Loucy (cell line): Measurements from ENCODE around the gene TMEM60.
"Not testable (repeated sequence)": the region's sequence is repeated elsewhere in the genome, so short reads cannot be mapped to it uniquely, and the experiment has no call there.

Experiments used
- H2AFZ ChIP-seq: fragments of 200-600 bp; sonication (generic); 2 replicates; pipeline ENCODE4 v1.6.0; 2016; ENCODE audit warnings: antibody characterized with exemption, mild to moderate bottlenecking, low read length, moderate library complexity
- H3F3A ChIP-seq: fragments of 200-600 bp; 2 replicates; pipeline ENCODE4 v1.6.0; 2016; ENCODE audit warnings: antibody characterized with exemption, low read depth, mild to moderate bottlenecking
- H3K27me3 ChIP-seq: fragments of 200-600 bp; sonication (generic); 2 replicates; pipeline ENCODE4 v1.6.1; 2014; ENCODE audit warnings: low read length, mild to moderate bottlenecking; ENCODE audit not compliant: insufficient read depth, poor library complexity, severe bottlenecking
- H3K36me3 ChIP-seq: fragments of 200-600 bp; sonication (generic); 2 replicates; pipeline ENCODE4 v1.6.1; 2016; ENCODE audit warnings: low read length; ENCODE audit not compliant: insufficient read depth
- H3K4me1 ChIP-seq: fragments of 200-600 bp; sonication (generic); 2 replicates; pipeline ENCODE4 v1.5.1; 2014; ENCODE audit warnings: low read length, mild to moderate bottlenecking; ENCODE audit not compliant: insufficient read depth, poor library complexity, severe bottlenecking
- H3K4me2 ChIP-seq: fragments of 200-600 bp; sonication (generic); 2 replicates; pipeline ENCODE4 v1.6.0; 2014; ENCODE audit warnings: antibody characterized with exemption, low read length, low read depth, mild to moderate bottlenecking; ENCODE audit not compliant: poor library complexity, severe bottlenecking
- H3K4me3 ChIP-seq: fragments of 200-600 bp; sonication (generic); 2 replicates; pipeline ENCODE4 v1.5.1; 2014; ENCODE audit warnings: low read length, mild to moderate bottlenecking, mixed read lengths; ENCODE audit not compliant: poor library complexity, severe bottlenecking
- H3K79me2 ChIP-seq: fragments of 200-600 bp; sonication (generic); 2 replicates; pipeline ENCODE4 v1.6.1; 2014; ENCODE audit warnings: low read length; ENCODE audit not compliant: insufficient read depth
- H3K9ac ChIP-seq: fragments of 200-600 bp; sonication (generic); 2 replicates; pipeline ENCODE4 v1.6.0; 2014; ENCODE audit warnings: mild to moderate bottlenecking, low read depth, low read length, moderate library complexity; ENCODE audit not compliant: poor library complexity, severe bottlenecking
- H3K9me2 ChIP-seq: fragments of 200-600 bp; sonication (generic); replicated peaks from 2 replicates; pipeline ENCODE4 v1.6.1; 2016; ENCODE audit warnings: low read depth, low read length, mixed read lengths
- H3K9me3 ChIP-seq: fragments of 200-600 bp; sonication (generic); 2 replicates; pipeline ENCODE4 v1.6.1; 2014; ENCODE audit warnings: mild to moderate bottlenecking, antibody characterized with exemption, low read length, low read depth; ENCODE audit not compliant: insufficient read depth
- H4K20me1 ChIP-seq: fragments of 200-600 bp; sonication (generic); 2 replicates; pipeline ENCODE4 v1.6.0; 2014; ENCODE audit warnings: antibody characterized with exemption, low read length, mild to moderate bottlenecking; ENCODE audit not compliant: insufficient read depth, poor library complexity, severe bottlenecking
- EZH2phosphoT487 ChIP-seq: fragments of 200-600 bp; IDR thresholded peaks from 2 replicates; pipeline ENCODE4 v1.6.1; 2018; ENCODE audit warnings: antibody characterized with exemption, mild to moderate bottlenecking, moderate library complexity, borderline replicate concordance
- TF ChIP-seq, protein P1 (sequence below): fragments of 200-600 bp; sonication (generic); conservative IDR thresholded peaks from 2 replicates; pipeline ENCODE4 v1.5.1; 2014; ENCODE audit warnings: mild to moderate bottlenecking, antibody characterized with exemption, low read length

TMEM60 gene

GRCh38 chr7:77837275-77837674, 39.0 kb upstream of the TMEM60 start:
- Histone ChIP-seq H3K79me2 (peaks cover 22% of the 10 kb centered on the region), H3K4me1 (peaks cover 10% of the 10 kb centered on the region), H3K36me3 (no peaks in the 10 kb centered on the region), H3K27me3 (no peaks in the 10 kb centered on the region), H2AFZ (no peak overlapping the region), H3K4me2 (no peak overlapping the region), H3K9me3 (no peaks in the 10 kb centered on the region), H3K4me3 (no peak overlapping the region), H3K9ac (no peak overlapping the region), H3K9me2 (no peaks in the 10 kb centered on the region), H3F3A (no peaks in the 10 kb centered on the region), H4K20me1 (no peaks in the 10 kb centered on the region)
- no peak for TF ChIP-seq EZH2phosphoT487
- TF ChIP-seq, protein P1, sequence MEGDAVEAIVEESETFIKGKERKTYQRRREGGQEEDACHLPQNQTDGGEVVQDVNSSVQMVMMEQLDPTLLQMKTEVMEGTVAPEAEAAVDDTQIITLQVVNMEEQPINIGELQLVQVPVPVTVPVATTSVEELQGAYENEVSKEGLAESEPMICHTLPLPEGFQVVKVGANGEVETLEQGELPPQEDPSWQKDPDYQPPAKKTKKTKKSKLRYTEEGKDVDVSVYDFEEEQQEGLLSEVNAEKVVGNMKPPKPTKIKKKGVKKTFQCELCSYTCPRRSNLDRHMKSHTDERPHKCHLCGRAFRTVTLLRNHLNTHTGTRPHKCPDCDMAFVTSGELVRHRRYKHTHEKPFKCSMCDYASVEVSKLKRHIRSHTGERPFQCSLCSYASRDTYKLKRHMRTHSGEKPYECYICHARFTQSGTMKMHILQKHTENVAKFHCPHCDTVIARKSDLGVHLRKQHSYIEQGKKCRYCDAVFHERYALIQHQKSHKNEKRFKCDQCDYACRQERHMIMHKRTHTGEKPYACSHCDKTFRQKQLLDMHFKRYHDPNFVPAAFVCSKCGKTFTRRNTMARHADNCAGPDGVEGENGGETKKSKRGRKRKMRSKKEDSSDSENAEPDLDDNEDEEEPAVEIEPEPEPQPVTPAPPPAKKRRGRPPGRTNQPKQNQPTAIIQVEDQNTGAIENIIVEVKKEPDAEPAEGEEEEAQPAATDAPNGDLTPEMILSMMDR, result no peak

- H3K36me3 ChIP-seq, H3K9ac ChIP-seq, H3F3A ChIP-seq, H3K4me2 ChIP-seq, H3K9me2 ChIP-seq, H3K4me3 ChIP-seq, H3K27me3 ChIP-seq, H2AFZ ChIP-seq, H4K20me1 ChIP-seq, H3K9me3 ChIP-seq: not testable (repeated sequence)
- peaks cover 24% of the 10 kb centered on the region for H3K79me2 ChIP-seq
- peaks cover 15% of the 10 kb centered on the region for H3K4me1 ChIP-seq
Measured at GRCh38 chr7:77836425-77836824, 38.2 kb upstream of the TMEM60 start.

GRCh38 chr7:77833136-77833535, 34.9 kb upstream of the TMEM60 start:
- no peak overlapping the region for H3K4me3 ChIP-seq
- no peaks in the 10 kb centered on the region for H3F3A ChIP-seq
- TF ChIP-seq EZH2phosphoT487, result no peak
- TF ChIP-seq, protein P1, result no peak
- H3K4me1 ChIP-seq, result peaks cover 18% of the 10 kb centered on the region
- H3K27me3 ChIP-seq, result no peaks in the 10 kb centered on the region
- no peak overlapping the region for H2AFZ ChIP-seq
- no peaks in the 10 kb centered on the region for H3K36me3 ChIP-seq
- no peak overlapping the region for H3K4me2 ChIP-seq
- H3K9me3 ChIP-seq, result no peaks in the 10 kb centered on the region
- no peak overlapping the region for H3K9ac ChIP-seq
- peaks cover 4% of the 10 kb centered on the region for H4K20me1 ChIP-seq
- no peaks in the 10 kb centered on the region for H3K9me2 ChIP-seq
- H3K79me2 ChIP-seq, result peaks cover 53% of the 10 kb centered on the region

GRCh38 chr7:77831953-77832352, 33.7 kb upstream of the TMEM60 start:
- no peaks in the 10 kb centered on the region for H3K27me3 ChIP-seq

More at GRCh38 chr7:77831953-77832352, 33.7 kb upstream of the TMEM60 start:
- no peak overlapping the region for H3K9ac ChIP-seq
- no peak overlapping the region for H3K4me2 ChIP-seq
- H3K9me2 ChIP-seq, result no peaks in the 10 kb centered on the region
- no peaks in the 10 kb centered on the region for H3K36me3 ChIP-seq
- H3K79me2 ChIP-seq, result peaks cover 60% of the 10 kb centered on the region
- H2AFZ ChIP-seq, result no peak overlapping the region
- H3K9me3 ChIP-seq, result no peaks in the 10 kb centered on the region
- H3K4me1 ChIP-seq, result peaks cover 26% of the 10 kb centered on the region
- H4K20me1 ChIP-seq, result peaks cover 4% of the 10 kb centered on the region
- TF ChIP-seq EZH2phosphoT487, result no peak
- TF ChIP-seq, protein P1, result no peak
- H3F3A ChIP-seq, result no peaks in the 10 kb centered on the region
- H3K4me3 ChIP-seq, result no peak overlapping the region
